Measurements from ENCODE around the gene PTOV1.

Gene PTOV1

GRCh38 chr19:49817964-49818648 lies 32.9 kb upstream of the PTOV1 start, which contains the start of gene MED25 (continued):
- peak; percentile 90 for TF ChIP-seq ZBTB26 (tag by site-specific recombination; optimal IDR thresholded peaks at IDR 0.05)
- peak; percentile 88 for TF ChIP-seq YY2 (tag by site-specific recombination; IDR thresholded peaks at IDR 0.05)
- TF ChIP-seq ZNF311 (tag by site-specific recombination; IDR thresholded peaks at IDR 0.05; ENCODE audit: borderline replicate concordance): no peak
- TF ChIP-seq ZNF280D (tag by site-specific recombination; IDR thresholded peaks at IDR 0.05): no peak
- TF ChIP-seq ZSCAN30 (tag by site-specific recombination; IDR thresholded peaks at IDR 0.05): peak; percentile 69; the same call in 1 of the 2 replicates
- no peak for TF ChIP-seq OVOL3 (tag by site-specific recombination; IDR thresholded peaks at IDR 0.05)
- no peak for TF ChIP-seq ZNF239 (tag by site-specific recombination; IDR thresholded peaks at IDR 0.05)
- no peak for TF ChIP-seq ZNF639 (tag by site-specific recombination; IDR thresholded peaks at IDR 0.05)
- no peak for TF ChIP-seq FEZF1 (tag by site-specific recombination; IDR thresholded peaks at IDR 0.05)
- TF ChIP-seq ZNF48 (tag by site-specific recombination; IDR thresholded peaks at IDR 0.05): no peak
- no peak for TF ChIP-seq ZNF155 (tag by site-specific recombination; IDR thresholded peaks at IDR 0.05)
- no peak for TF ChIP-seq ZNF837 (tag by site-specific recombination; IDR thresholded peaks at IDR 0.05)
- 0 out of 2 replicates have a peak, but pooled peaks have one; percentile 38 for TF ChIP-seq GLIS2 (tag by site-specific recombination; IDR thresholded peaks at IDR 0.05)
- peak; percentile 52 for TF ChIP-seq GLIS1 (tag by site-specific recombination; IDR thresholded peaks at IDR 0.05)
- no peak for TF ChIP-seq ZNF121 (tag by site-specific recombination; IDR thresholded peaks at IDR 0.05)
- no peak for TF ChIP-seq ZNF544 (tag by site-specific recombination; IDR thresholded peaks at IDR 0.05)
- TF ChIP-seq ZNF791 (tag by site-specific recombination; IDR thresholded peaks at IDR 0.05): no peak
- peak; percentile 30; the same call in 1 of the 2 replicates for TF ChIP-seq SP7 (tag by site-specific recombination; IDR thresholded peaks at IDR 0.05)
- TF ChIP-seq KLF9 (tag by site-specific recombination; IDR thresholded peaks at IDR 0.05; ENCODE audit: low read depth): peak; percentile 64
- TF ChIP-seq ZNF707 (tag by site-specific recombination; IDR thresholded peaks at IDR 0.05): no peak
- TF ChIP-seq ZSCAN23 (tag by site-specific recombination; IDR thresholded peaks at IDR 0.05): no peak
- TF ChIP-seq ZNF416 (tag by site-specific recombination; IDR thresholded peaks at IDR 0.05): no peak
- 0 out of 2 replicates have a peak, but pooled peaks have one; percentile 25 for TF ChIP-seq ZBTB48 (tag by site-specific recombination; IDR thresholded peaks at IDR 0.05)
- peak; percentile 24; the same call in 1 of the 2 replicates for TF ChIP-seq ZNF692 (tag by site-specific recombination; IDR thresholded peaks at IDR 0.05)
- TF ChIP-seq CTCF (tag by site-specific recombination; IDR thresholded peaks at IDR 0.05): peak; percentile 45
- TF ChIP-seq BCL6B (tag by site-specific recombination; IDR thresholded peaks at IDR 0.05): no peak
- TF ChIP-seq BCL11B (tag by site-specific recombination; IDR thresholded peaks at IDR 0.05; ENCODE audit: low read depth): no peak
- TF ChIP-seq ZBTB17 (tag by site-specific recombination; IDR thresholded peaks at IDR 0.05): peak; percentile 11; the same call in 1 of the 2 replicates
- no peak for TF ChIP-seq ZNF274 (IDR thresholded peaks at IDR 0.05; ENCODE audit: low read length)
- no peak for TF ChIP-seq ZNF274 (tag by site-specific recombination; IDR thresholded peaks at IDR 0.05; ENCODE audit: borderline replicate concordance)
- no peak for TF ChIP-seq ZNF169 (tag by site-specific recombination; IDR thresholded peaks at IDR 0.05)
- 0 out of 2 replicates have a peak, but pooled peaks have one; percentile 7 for TF ChIP-seq ZNF501 (tag by site-specific recombination; IDR thresholded peaks at IDR 0.05)

All from HEK293 (cell line).